Measurements from ENCODE around the gene AFF1. TPM values are rescaled to one million over a fixed set of nuclear protein-coding genes. Genes with fewer than 3 reads are reported as not detected.

Gene AFF1
- total RNA-seq, 1 donor from 2014 or later, result 44.3 TPM

DNA sequence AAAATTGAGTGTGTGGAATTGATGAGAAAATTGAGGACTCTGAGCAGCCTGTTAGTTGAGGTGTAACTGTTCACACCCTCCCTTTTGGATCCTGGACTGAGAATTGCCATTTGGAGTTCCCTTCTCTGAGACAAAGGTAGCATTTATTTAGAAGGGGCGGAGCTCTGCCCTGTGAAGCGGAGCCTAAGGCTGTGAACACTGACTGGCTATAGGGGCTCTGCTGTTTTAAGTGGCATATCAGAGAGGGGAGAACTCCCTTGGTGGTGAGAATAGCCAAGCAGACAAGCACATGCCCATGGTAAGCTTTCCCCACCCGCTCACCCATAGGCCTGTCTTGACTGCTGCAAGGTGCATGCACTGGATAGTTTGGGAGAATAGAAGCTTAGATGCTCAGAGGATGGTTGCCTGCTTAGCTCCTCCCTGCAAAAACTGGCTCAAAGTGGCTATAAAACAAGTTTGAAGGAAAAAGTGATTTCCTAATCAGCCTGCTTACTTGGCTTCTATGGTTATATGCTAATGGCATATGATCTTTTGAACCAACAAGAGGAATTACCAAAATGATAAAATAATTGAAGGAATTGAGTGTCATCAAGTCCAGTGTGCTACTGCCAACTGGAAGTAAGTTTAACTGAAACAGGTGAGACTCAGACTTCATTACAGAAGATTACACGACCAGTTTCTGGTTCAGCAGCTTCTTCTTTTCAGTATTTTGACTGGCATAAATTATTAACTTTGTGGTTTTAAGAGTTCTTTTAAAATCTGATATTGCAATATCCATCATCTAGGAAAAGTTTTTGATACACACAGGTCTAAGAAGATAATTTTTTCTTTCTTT is 108.4 kb downstream of the AFF1 start:
- Mint-ChIP-seq H3K4me1 (peaks cover 17% of the 10 kb centered on the region), H3K27ac (no peak overlapping the region)
- intact Hi-C loops (cut with micrococcal nuclease), result no loop called here

DNA sequence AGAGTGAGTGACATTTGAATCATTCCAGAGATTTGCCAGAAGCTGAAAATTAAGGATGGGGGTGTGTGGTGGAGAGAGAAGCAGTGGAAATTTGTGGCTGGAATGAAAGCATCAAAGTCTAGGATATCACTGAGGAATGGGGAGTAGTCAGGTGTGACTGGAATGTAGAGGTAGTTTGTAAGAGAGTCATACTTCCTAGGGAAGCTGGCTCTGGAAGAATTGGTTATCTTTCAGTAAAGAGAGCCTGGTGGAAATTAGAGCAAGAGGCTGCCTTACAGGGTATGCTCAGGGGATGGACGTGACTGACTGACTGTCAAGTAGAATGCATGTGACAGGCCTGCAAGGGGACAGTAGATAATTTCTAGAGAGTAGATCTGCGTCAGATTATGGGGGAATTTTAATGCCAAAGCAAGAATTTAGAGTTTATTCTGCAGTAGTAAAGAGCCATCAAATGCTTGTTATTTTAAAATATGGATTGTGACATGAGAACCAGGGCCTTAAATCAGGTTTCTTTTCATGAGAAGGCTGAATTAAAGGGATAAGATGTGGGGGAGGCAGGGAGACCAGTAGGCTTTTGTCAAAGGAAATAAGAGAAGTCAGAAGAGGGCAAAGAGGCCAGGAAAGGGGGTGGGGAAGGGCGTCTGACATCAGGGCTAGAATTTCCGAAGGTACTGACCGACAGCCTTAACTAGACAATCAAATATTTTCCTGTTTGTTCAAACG is 109.9 kb downstream of the AFF1 start:
- no peak overlapping the region for H3K27ac Mint-ChIP-seq
- DNase-seq, result no peak
- H3K4me1 Mint-ChIP-seq, result peaks cover 24% of the 10 kb centered on the region
- no peak overlapping the region for H3K4me3 Mint-ChIP-seq
- H3K27me3 Mint-ChIP-seq, result no peaks in the 10 kb centered on the region
- no peaks in the 10 kb centered on the region for H3K9me3 Mint-ChIP-seq
- intact Hi-C loops (cut with micrococcal nuclease), result no loop called here
- H3K36me3 Mint-ChIP-seq (ENCODE audit: low read depth), result peaks cover 26% of the 10 kb centered on the region

More for the DNA sequence above, 108.4 kb downstream of the AFF1 start:
- H3K4me3 Mint-ChIP-seq, result no peak overlapping the region
- H3K36me3 Mint-ChIP-seq (ENCODE audit: low read depth), result peaks cover 16% of the 10 kb centered on the region
- H3K9me3 Mint-ChIP-seq, result no peaks in the 10 kb centered on the region
- no peak for DNase-seq
- no peaks in the 10 kb centered on the region for H3K27me3 Mint-ChIP-seq

DNA sequence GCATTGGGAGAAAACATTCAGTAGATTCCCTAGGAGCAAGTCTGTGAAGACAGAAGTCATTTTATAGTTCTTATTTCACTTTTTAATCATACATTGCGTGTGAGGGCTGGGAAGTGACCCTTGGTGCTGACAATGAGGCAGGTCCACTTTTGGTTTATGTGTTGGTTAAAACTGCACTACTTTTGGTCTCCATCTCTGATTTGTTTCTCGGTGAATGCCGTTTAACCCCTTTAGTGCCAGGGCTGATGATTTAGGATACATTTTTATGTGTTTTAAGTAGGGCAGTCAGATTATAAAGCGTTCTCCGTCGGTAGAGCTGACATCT is 110.4 kb downstream of the AFF1 start:
- no peak overlapping the region for H3K27ac Mint-ChIP-seq
- no peak overlapping the region for H3K4me3 Mint-ChIP-seq
- no peaks in the 10 kb centered on the region for H3K27me3 Mint-ChIP-seq
- intact Hi-C loops (cut with micrococcal nuclease), result no loop called here
- H3K4me1 Mint-ChIP-seq, result peaks cover 27% of the 10 kb centered on the region
- H3K36me3 Mint-ChIP-seq (ENCODE audit: low read depth), result peaks cover 26% of the 10 kb centered on the region
- no peak for DNase-seq
- no peaks in the 10 kb centered on the region for H3K9me3 Mint-ChIP-seq

- Mint-ChIP-seq H3K27ac (no peak overlapping the region), H3K4me3 (no peak overlapping the region), H3K4me1 (peaks cover 32% of the 10 kb centered on the region), H3K36me3 (ENCODE audit: low read depth) (peaks cover 30% of the 10 kb centered on the region), H3K27me3 (no peaks in the 10 kb centered on the region), H3K9me3 (no peaks in the 10 kb centered on the region)
- DNase-seq, result no peak
- intact Hi-C loops (cut with micrococcal nuclease), result no loop called here
Measured at GRCh38 chr4:87045659-87046058, 110.8 kb downstream of the AFF1 start.

GRCh38 chr4:87046121-87046551 is 111.3 kb downstream of the AFF1 start:
- no peak overlapping the region for H3K4me3 Mint-ChIP-seq
- no peaks in the 10 kb centered on the region for H3K27me3 Mint-ChIP-seq
- DNase-seq, result no peak
- H3K4me1 Mint-ChIP-seq, result peaks cover 36% of the 10 kb centered on the region
- intact Hi-C loops (cut with micrococcal nuclease), result no loop called here
- peaks cover 34% of the 10 kb centered on the region for H3K36me3 Mint-ChIP-seq (ENCODE audit: low read depth)
- H3K27ac Mint-ChIP-seq, result no peak overlapping the region
- no peaks in the 10 kb centered on the region for H3K9me3 Mint-ChIP-seq

GRCh38 chr4:87047281-87047798 is 112.5 kb downstream of the AFF1 start:
- Mint-ChIP-seq H3K4me1 (peaks cover 29% of the 10 kb centered on the region), H3K27me3 (no peaks in the 10 kb centered on the region), H3K9me3 (no peaks in the 10 kb centered on the region), H3K36me3 (ENCODE audit: low read depth) (peaks cover 39% of the 10 kb centered on the region), H3K4me3 (no peak overlapping the region), H3K27ac (no peak overlapping the region)
- DNase-seq, result no peak
- intact Hi-C loops (cut with micrococcal nuclease), result no loop called here

- Mint-ChIP-seq H3K4me3 (no peak overlapping the region), H3K27ac (peak overlapping the region; percentile 54)
Measured at GRCh38 chr4:87049508-87049907, 114.7 kb downstream of the AFF1 start.

GRCh38 chr4:87050596-87050995 is 115.8 kb downstream of the AFF1 start:
- DNase-seq, result peak; percentile 53
- peak overlapping the region; percentile 16 for H3K4me3 Mint-ChIP-seq
- H3K4me1 Mint-ChIP-seq, result peaks cover 45% of the 10 kb centered on the region
- H3K27ac Mint-ChIP-seq, result peak overlapping the region; percentile 78
- intact Hi-C loops (cut with micrococcal nuclease), result loop anchor here (2.0 kb wide), 1 partner anchor 20 kb away; no protein-coding TSS in a partner anchor
- H3K9me3 Mint-ChIP-seq, result peaks cover 5% of the 10 kb centered on the region
- peaks cover 55% of the 10 kb centered on the region for H3K36me3 Mint-ChIP-seq (ENCODE audit: low read depth)
- H3K27me3 Mint-ChIP-seq, result no peaks in the 10 kb centered on the region

More at GRCh38 chr4:87049508-87049907, 114.7 kb downstream of the AFF1 start:
- intact Hi-C loops (cut with micrococcal nuclease), result no loop called here
- Mint-ChIP-seq H3K27me3 (no peaks in the 10 kb centered on the region), H3K36me3 (ENCODE audit: low read depth) (peaks cover 50% of the 10 kb centered on the region), H3K9me3 (peaks cover 5% of the 10 kb centered on the region), H3K4me1 (peaks cover 42% of the 10 kb centered on the region)
- peak; percentile 56 for DNase-seq

GRCh38 chr4:87051121-87051713 is 116.4 kb downstream of the AFF1 start:
- Mint-ChIP-seq H3K36me3 (ENCODE audit: low read depth) (peaks cover 55% of the 10 kb centered on the region), H3K27me3 (no peaks in the 10 kb centered on the region), H3K27ac (peak overlapping the region; percentile 78), H3K4me1 (peaks cover 50% of the 10 kb centered on the region), H3K9me3 (peaks cover 5% of the 10 kb centered on the region), H3K4me3 (no peak overlapping the region)
- DNase-seq, result peak; percentile 51
- intact Hi-C loops (cut with micrococcal nuclease), result loop anchor here (2.0 kb wide), 1 partner anchor 20 kb away; no protein-coding TSS in a partner anchor

- peak overlapping the region; percentile 75 for H3K27ac Mint-ChIP-seq
- peaks cover 57% of the 10 kb centered on the region for H3K4me1 Mint-ChIP-seq
- peaks cover 50% of the 10 kb centered on the region for H3K36me3 Mint-ChIP-seq (ENCODE audit: low read depth)
- peak; percentile 46 for DNase-seq
- H3K4me3 Mint-ChIP-seq, result no peak overlapping the region
- intact Hi-C loops (cut with micrococcal nuclease), result loop anchor here (1.0 kb wide), 3 partner anchors 9 to 116 kb away; no protein-coding TSS in a partner anchor
- no peaks in the 10 kb centered on the region for H3K27me3 Mint-ChIP-seq
- H3K9me3 Mint-ChIP-seq, result peaks cover 8% of the 10 kb centered on the region
Measured at GRCh38 chr4:87052615-87053014, 117.8 kb downstream of the AFF1 start.

- intact Hi-C loops (cut with micrococcal nuclease), result loop anchor here (1.0 kb wide), 3 partner anchors 8 to 117 kb away; no protein-coding TSS in a partner anchor
- Mint-ChIP-seq H3K9me3 (peaks cover 8% of the 10 kb centered on the region), H3K27me3 (no peaks in the 10 kb centered on the region), H3K27ac (peak overlapping the region; percentile 75), H3K4me3 (no peak overlapping the region), H3K36me3 (ENCODE audit: low read depth) (peaks cover 51% of the 10 kb centered on the region), H3K4me1 (peaks cover 62% of the 10 kb centered on the region)
- DNase-seq, result peak; percentile 37
Measured at GRCh38 chr4:87053176-87053658, 118.4 kb downstream of the AFF1 start.

GRCh38 chr4:87053802-87054767 is 119.3 kb downstream of the AFF1 start:
- Mint-ChIP-seq H3K4me1 (peaks cover 67% of the 10 kb centered on the region), H3K27ac (peak overlapping the region; percentile 66), H3K9me3 (peaks cover 8% of the 10 kb centered on the region), H3K36me3 (ENCODE audit: low read depth) (peaks cover 46% of the 10 kb centered on the region), H3K27me3 (no peaks in the 10 kb centered on the region), H3K4me3 (no peak overlapping the region)
- DNase-seq, result no peak
- intact Hi-C loops (cut with micrococcal nuclease), result loop anchor here (1.0 kb wide), 3 partner anchors 7 to 118 kb away; no protein-coding TSS in a partner anchor
